Neural crest cell (in vitro differentiated cells): Measurements from ENCODE around the gene KDM3B. TPM values are rescaled to one million over a fixed set of nuclear protein-coding genes. Genes with fewer than 3 reads are reported as not detected.
A peak's percentile ranks its signal among the peaks of the same experiment; 100 is the strongest.

Experiments
- DNase-seq: peaks from one replicate; pipeline ENCODE4 v3.0.0; 2021; ENCODE audit warnings: low read depth, mixed read lengths, low spot score
- H3K27ac Mint-ChIP-seq: one replicate; pipeline ENCODE4 v1.8.0; 2021; ENCODE audit warnings: mild to moderate bottlenecking, mixed read lengths; ENCODE audit not compliant: unreplicated experiment
- H3K27me3 Mint-ChIP-seq: 2 replicates; pipeline ENCODE4 v1.8.0; 2021; ENCODE audit warnings: low read depth, mild to moderate bottlenecking, mixed read lengths
- H3K36me3 Mint-ChIP-seq: 2 replicates; pipeline ENCODE4 v1.8.0; 2021; ENCODE audit warnings: low read depth, mild to moderate bottlenecking, mixed read lengths
- H3K4me1 Mint-ChIP-seq: 2 replicates; pipeline ENCODE4 v1.8.0; 2021; ENCODE audit warnings: mixed read lengths
- H3K4me3 Mint-ChIP-seq: one replicate; pipeline ENCODE4 v1.8.0; 2021; ENCODE audit warnings: mild to moderate bottlenecking, mixed read lengths
- H3K9me3 Mint-ChIP-seq: 2 replicates; pipeline ENCODE4 v1.8.0; 2021; ENCODE audit warnings: mixed read lengths
- total RNA-seq: library from RNA; stranded (reverse); gene quantifications from 2 replicates; pipeline ENCODE4 v1.2.1, GENCODE V29; 2021
- TF ChIP-seq, protein P1 (sequence below): fragments of 200-600 bp; sonication (generic); conservative IDR thresholded peaks from 2 replicates; pipeline ENCODE4 v1.5.0; 2021; ENCODE audit warnings: antibody characterized with exemption, mild to moderate bottlenecking

The KDM3B gene
- total RNA-seq, 1 donor from 2014 or later: 100 TPM

DNA sequence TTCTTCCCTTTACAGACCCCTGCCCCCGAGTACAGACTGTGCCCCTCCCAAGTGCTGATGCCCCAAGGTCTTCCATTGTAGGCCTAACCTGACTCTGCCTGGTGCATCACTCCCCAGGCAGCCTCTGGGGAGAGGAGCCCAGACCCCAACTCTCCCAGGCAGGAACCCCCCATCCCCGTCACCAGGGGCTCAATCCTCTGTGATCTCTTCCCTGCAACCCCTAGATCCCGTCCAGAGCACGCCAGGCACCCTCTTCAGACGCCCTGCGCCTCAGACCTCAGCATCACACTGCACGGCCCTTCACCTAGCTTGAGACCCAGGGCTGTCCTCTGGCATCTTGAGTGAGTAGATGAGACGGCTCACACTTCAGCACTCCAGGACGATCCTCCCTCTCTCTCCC lies 106.4 kb downstream of the KDM3B start:
- Mint-ChIP-seq H3K27me3 (peaks cover 3% of the 10 kb centered on the region), H3K4me3 (no peak overlapping the region), H3K9me3 (no peaks in the 10 kb centered on the region), H3K4me1 (peaks cover 6% of the 10 kb centered on the region), H3K27ac (no peak overlapping the region), H3K36me3 (no peaks in the 10 kb centered on the region)
- no peak for DNase-seq
- TF ChIP-seq, protein P1, sequence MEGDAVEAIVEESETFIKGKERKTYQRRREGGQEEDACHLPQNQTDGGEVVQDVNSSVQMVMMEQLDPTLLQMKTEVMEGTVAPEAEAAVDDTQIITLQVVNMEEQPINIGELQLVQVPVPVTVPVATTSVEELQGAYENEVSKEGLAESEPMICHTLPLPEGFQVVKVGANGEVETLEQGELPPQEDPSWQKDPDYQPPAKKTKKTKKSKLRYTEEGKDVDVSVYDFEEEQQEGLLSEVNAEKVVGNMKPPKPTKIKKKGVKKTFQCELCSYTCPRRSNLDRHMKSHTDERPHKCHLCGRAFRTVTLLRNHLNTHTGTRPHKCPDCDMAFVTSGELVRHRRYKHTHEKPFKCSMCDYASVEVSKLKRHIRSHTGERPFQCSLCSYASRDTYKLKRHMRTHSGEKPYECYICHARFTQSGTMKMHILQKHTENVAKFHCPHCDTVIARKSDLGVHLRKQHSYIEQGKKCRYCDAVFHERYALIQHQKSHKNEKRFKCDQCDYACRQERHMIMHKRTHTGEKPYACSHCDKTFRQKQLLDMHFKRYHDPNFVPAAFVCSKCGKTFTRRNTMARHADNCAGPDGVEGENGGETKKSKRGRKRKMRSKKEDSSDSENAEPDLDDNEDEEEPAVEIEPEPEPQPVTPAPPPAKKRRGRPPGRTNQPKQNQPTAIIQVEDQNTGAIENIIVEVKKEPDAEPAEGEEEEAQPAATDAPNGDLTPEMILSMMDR: no peak

DNA sequence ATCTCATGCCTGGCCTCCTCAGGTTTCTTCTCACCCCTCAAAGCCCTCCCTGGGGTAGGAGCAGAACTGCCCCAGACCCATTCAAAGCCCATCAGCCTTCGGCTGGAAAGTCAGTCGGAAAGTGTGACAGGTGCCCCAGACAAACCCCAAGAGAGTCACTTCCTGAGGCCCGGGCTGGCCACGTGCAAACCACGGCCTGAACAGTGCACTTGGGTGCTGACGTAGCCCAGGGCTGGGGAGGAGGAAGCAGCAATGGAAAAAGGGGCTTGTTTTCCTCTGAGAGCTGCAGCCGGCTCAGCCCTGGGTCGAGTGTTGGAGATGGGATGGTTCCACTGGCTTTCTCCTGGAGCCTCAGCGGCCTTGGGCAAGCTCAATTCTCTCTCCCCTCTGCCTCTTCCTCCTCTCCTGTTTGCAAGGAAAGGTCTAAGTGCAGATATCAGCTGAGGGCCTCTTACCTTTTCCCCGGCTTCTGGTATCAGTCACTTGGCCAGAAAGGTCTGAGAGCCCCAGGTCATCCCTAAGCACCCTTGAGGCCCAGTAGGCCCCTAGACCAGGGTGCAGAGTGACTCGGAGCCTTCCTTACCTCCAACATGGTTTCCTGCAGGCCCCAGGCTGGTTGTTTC lies 106.9 kb downstream of the KDM3B start:
- TF ChIP-seq, protein P1: no peak
- H3K9me3 Mint-ChIP-seq: no peaks in the 10 kb centered on the region
- H3K27me3 Mint-ChIP-seq: peaks cover 3% of the 10 kb centered on the region
- peak overlapping the region; percentile 35 for H3K27ac Mint-ChIP-seq
- H3K36me3 Mint-ChIP-seq: no peaks in the 10 kb centered on the region
- DNase-seq: no peak
- H3K4me1 Mint-ChIP-seq: peaks cover 6% of the 10 kb centered on the region
- H3K4me3 Mint-ChIP-seq: no peak overlapping the region

DNA sequence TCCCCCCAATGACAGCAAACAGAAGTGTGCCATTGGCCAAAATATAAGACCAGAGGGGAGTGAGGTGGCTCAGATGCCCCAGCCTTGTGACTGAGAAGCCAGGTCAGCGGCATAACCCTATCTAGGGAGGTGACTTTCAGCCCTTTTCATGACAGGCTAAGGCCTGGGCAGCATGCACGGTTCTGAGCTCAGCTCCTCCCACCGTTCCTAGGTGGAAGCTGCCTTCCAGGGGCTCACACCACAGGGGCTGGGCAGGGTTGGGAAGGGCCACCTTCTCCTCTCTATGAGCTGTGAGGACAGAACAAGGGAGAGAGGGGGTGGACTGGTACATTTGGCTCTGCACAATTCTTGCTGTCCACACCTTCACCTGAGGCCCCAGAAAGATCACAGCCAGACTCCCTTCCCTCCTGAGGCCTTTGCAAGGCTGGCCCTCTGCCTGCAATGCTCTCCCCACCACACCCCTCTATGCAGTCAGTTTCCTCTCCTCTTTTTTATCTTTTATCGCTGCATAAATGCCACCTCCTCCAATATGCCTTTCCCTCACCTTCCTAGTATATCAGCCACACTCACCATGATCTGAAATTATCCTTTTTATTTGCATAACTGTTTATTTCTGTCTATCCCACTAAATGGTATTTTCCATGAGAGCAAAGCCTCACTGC lies 107.7 kb downstream of the KDM3B start:
- Mint-ChIP-seq H3K9me3 (no peaks in the 10 kb centered on the region), H3K4me1 (peaks cover 6% of the 10 kb centered on the region), H3K4me3 (peak overlapping the region; percentile 9), H3K27me3 (peaks cover under 1% of the 10 kb centered on the region), H3K27ac (no peak overlapping the region), H3K36me3 (no peaks in the 10 kb centered on the region)
- DNase-seq: no peak
- TF ChIP-seq, protein P1: no peak

DNA sequence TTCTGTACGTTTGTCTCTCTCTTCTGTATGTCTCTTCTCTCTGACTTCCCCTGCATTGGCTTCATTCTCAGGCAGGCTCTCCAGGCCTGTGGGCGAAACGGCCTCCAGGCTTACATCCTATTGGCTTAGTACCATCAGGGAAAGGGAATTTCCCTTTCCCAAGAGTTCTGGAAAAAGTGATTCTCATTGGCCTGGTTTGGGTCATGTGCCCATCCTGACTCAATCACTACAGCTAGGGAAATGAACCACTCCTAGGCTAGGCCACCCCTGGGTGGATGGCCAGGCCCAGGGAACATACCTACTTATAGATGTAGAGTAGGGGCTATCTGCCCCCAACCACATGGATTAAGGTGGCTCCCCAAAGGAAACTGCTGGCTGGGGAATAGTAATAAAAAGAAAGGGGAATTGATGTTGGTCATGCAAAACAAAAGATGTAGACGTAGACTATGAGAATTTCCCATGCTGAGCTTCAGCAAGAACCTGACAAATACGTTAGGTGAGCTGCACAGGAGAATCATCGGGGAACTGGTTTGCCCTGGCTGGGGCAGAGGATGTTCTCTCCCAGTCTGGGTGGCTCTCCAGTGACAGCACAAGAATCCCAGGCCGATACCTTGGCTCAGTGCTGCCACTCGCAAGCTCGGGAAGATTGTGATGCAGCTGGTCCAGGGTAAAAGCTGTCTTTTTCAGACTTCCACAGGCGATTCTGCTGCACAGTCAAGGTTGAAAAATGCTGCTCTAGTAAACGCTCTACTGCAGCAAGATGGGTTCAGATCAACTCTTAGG lies 109.0 kb downstream of the KDM3B start:
- no peak for DNase-seq
- H3K36me3 Mint-ChIP-seq: no peaks in the 10 kb centered on the region
- H3K4me3 Mint-ChIP-seq: peak overlapping the region; percentile 63
- peaks cover 4% of the 10 kb centered on the region for H3K27me3 Mint-ChIP-seq
- H3K4me1 Mint-ChIP-seq: peaks cover 9% of the 10 kb centered on the region
- no peak overlapping the region for H3K27ac Mint-ChIP-seq
- TF ChIP-seq, protein P1: no peak
- no peaks in the 10 kb centered on the region for H3K9me3 Mint-ChIP-seq

DNA sequence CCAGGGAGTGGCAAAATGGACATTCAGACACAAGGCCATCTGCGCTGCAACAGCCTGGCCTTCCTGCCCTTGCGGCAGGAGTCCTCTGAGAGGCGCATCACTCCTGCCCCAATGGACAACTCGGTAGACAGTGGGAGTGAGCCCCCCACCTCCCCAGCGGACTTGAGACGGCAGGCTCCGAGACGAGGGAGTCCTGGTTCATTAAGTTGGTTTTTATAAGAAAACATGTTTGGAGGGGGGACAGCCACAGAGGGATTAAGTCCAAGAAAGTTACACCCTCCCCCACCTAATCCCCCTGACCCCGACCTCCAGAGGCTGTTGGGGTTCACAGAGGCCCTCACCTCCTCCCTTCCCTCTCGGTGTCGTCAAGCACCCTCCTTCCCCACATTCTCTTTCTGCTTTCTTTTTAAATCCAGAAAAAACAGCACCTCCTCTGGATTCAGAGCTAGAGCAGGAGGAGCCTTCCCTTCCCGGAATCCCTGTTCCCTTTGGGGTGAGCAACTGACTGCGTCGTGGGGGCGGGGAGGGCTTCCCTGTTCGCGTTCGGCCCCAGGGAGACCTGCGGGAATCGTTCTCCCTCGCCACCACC lies 111.0 kb downstream of the KDM3B start:
- TF ChIP-seq, protein P1: no peak
- Mint-ChIP-seq H3K4me1 (peaks cover 29% of the 10 kb centered on the region), H3K27ac (peak overlapping the region; percentile 96), H3K27me3 (peaks cover 14% of the 10 kb centered on the region), H3K9me3 (no peaks in the 10 kb centered on the region), H3K4me3 (peak overlapping the region; percentile 90), H3K36me3 (peaks cover 18% of the 10 kb centered on the region)
- DNase-seq: no peak
